ENCODE data around the gene DPYSL5.

DPYSL5 gene

GRCh38 chr2:26890341-26891000 lies 42.5 kb downstream of the DPYSL5 start:
- TF ChIP-seq CTCF (IDR thresholded peaks at IDR 0.05; ENCODE audit: control insufficient read depth, extremely low read depth, insufficient read depth) = no peak
- no peak for DNase-seq (ENCODE audit: low read depth)

DNA sequence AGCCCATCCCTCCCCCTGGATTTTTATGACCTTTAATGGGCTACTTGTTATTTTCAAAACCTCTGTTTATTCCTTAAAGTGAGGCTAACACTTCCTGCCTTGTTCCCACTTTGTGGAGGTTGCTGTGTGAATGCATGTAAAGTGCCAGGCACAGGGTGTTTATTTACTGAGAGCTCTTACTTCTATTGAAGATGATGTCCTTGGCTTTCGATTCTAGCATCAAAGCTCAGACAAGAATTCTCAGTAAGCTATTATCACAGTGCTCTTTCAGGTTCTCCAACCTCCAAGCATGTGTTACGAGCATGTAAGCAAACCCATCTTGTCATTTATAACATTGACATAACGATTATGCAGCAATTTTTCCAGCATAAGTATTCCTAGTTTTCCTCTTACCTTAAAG lies 44.2 kb downstream of the DPYSL5 start:
- DNase-seq (ENCODE audit: low read depth) = peak; percentile 31
- no peak for TF ChIP-seq CTCF (IDR thresholded peaks at IDR 0.05; ENCODE audit: control insufficient read depth, extremely low read depth, insufficient read depth)
- no peak overlapping the region for H3K4me3 ChIP-seq (ENCODE audit: low read depth, low read length)

More at GRCh38 chr2:26890341-26891000, 42.5 kb downstream of the DPYSL5 start:
- no peak overlapping the region for H3K4me3 ChIP-seq (ENCODE audit: low read depth, low read length)

GRCh38 chr2:26892922-26893524 lies 45.1 kb downstream of the DPYSL5 start:
- TF ChIP-seq CTCF (IDR thresholded peaks at IDR 0.05; ENCODE audit: control insufficient read depth, extremely low read depth, insufficient read depth) = no peak
- no peak overlapping the region for H3K4me3 ChIP-seq (ENCODE audit: low read depth, low read length)
- DNase-seq (ENCODE audit: low read depth) = no peak

DNA sequence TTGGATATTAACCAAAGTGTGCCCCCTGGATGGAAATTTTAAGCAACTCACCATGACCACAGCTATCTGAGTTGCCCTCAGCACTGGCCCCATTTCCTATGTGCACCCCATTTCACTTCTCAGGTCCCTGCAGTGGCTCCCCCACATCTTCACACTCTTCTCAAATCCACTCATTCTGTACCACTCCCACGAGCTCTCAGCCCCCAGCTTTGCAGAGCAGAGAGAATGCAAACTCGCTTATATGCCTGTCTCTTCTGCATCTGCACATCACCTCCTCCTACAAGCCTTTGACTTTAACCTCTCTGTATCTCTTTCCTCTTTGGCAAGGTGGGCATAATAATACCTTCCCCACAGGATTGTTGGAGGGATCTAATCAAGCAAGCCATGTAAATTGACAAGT lies 46.2 kb downstream of the DPYSL5 start:
- no peak for DNase-seq (ENCODE audit: low read depth)
- H3K4me3 ChIP-seq (ENCODE audit: low read depth, low read length) = no peak overlapping the region

DNA sequence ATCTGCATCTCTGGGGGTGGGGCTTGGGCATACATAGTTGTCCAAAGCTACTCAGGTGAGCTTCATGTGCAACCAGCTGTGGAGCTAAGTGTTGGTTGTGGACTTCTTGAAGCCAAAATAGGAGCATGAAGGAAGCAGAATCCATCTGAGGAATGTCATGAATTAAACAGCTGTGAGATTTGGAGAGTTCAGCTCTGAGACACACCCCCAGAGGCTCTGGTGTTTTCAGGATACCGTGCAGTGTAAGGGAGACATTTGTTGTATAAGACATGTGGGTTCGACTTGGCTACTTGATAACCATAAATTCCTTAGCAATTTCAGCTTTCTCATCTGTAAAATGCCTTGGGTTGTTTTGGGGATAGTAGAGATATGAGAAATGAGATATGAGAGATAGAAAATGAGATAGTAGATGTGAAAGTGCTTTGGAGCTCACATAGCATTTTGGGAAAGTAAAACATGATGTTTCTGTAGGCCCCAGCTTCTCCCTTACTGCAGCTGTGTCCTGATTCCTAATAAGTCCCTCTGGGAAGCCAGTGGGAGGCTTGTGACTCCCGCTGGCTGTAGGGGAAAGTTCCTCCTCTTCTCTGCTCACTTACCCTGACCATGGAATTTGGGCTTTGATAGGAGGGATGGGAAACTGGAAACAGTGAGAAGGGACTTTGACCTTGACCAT lies 50.0 kb downstream of the DPYSL5 start:
- no peak overlapping the region for H3K4me3 ChIP-seq (ENCODE audit: low read depth, low read length)
- no peak for TF ChIP-seq CTCF (IDR thresholded peaks at IDR 0.05; ENCODE audit: control insufficient read depth, extremely low read depth, insufficient read depth)
- DNase-seq (ENCODE audit: low read depth) = no peak

More for the DNA sequence above, 46.2 kb downstream of the DPYSL5 start:
- TF ChIP-seq CTCF (IDR thresholded peaks at IDR 0.05; ENCODE audit: control insufficient read depth, extremely low read depth, insufficient read depth) = no peak

DNA sequence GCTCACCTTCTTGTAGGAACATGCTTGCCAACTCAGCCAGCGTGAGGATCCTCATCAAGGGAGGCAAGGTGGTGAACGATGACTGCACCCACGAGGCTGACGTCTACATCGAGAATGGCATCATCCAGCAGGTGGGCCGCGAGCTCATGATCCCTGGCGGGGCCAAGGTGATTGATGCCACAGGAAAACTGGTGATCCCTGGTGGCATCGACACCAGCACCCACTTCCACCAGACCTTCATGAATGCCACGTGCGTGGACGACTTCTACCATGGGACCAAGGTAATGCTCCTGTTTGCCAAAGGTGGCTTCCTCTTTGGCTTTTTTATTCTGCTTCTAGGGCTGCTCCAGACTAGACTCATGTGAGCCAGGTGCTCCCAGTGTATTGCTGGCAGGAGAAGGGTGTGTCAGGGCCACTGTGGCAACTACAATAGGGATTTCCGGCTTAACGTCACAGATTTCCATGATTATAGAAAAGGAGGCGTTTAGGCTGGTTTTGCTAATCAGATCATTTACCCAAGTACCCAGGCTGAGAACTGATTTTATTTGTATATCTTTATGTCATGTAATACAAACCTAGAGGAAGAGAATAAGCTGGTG lies 50.6 kb downstream of the DPYSL5 start:
- no peak overlapping the region for H3K4me3 ChIP-seq (ENCODE audit: low read depth, low read length)
- DNase-seq (ENCODE audit: low read depth) = no peak
- TF ChIP-seq CTCF (IDR thresholded peaks at IDR 0.05; ENCODE audit: control insufficient read depth, extremely low read depth, insufficient read depth) = no peak

All from LNCaP clone FGC (cell line).